GM15510 (cell line): ENCODE measurements around the gene FCHO1.

ENCODE experiments used
- POLR2A ChIP-seq: IDR thresholded peaks from 3 replicates; pipeline ENCODE4 v1.6.1; 2011; ENCODE audit warnings: borderline replicate concordance; ENCODE audit not compliant: insufficient read length; ENCODE audit errors: extremely low read depth

Gene FCHO1

DNA sequence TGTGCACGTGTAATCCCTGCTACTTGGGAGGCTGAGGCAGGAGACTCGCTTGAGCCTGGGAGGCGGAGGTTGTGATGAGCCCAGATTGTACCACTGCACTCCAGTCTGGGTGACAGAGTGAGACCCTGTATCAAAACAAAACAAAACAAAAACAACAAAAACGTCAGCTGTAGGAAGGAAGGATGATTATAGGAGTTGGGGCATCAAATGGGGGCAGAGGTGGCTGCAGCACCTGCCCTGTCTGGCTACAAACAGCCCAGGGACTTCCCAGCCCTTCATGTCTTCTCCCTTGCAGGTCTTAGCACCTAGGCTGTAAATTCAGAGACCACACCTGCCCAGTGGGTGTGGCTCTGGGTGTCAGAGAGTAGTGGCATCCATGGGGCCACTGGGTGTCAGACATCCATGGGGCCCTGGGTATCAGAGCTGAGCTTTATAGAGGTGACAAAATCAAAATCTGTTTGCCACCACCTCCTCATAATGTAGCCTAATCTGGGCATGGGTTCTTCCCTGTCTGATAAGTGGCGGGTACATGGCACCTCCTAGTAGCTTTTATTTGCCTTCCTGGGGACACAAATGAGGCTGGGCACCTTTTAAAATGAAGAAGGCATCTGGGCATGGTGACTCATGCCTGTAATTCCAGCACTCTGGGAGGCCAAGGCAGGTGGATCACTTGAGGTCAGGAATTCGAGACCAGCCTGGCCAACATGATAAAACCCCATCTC is 38.9 kb downstream of the FCHO1 start:
- TF ChIP-seq POLR2A: no peak

DNA sequence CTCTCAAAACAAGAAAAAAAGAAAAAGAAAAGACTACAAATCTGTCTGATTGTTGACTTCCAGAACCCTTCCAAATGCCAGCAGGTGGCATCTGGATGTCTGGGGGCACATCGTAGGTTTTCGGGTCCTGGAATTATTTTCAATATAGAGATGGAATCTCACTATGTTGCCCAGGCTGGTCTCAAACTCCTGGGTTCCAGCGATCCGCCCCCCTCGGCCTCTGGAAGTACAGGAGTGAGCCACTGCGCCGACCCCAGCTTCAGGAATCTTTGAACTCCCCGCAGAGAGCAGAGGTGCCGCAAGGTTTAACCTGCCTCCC is 43.1 kb downstream of the FCHO1 start:
- TF ChIP-seq POLR2A: no peak

DNA sequence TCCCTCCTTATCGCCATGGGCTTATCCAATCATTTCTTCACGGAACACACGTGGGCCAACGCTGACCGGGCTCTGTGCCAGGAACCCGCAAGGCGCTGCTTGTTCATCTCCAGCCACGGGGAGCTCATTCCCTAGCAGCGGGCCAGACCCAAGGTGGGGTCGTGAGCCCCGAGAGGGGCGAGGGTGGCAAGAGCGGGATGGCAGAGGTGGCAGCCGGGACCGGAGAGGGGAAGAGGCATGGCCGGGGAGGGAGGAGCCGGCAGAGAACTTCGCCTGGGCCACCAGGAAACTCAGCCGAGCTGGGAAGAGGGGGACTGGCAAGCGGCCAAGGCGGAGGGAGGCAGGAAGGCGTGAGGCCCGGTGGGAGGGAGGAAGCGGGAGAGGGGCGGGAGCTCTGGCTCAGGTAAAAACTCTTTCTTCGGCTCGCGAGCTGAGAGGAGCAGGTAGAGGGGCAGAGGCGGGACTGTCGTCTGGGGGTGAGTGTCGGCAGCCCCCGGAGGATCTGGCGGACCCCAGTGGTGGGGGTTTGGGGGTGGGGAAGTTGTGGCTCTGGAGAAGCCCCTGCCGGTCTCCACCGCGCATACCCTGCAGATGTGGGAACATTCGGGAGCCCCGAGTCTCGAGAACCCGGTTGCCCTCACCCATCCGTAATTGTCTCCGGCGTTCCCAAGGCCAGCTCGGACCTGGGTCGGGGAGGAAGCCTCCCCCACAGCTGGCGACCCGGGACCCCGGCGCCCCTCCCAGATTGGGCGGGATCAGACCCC is 43.6 kb downstream of the FCHO1 start, which contains the start of gene B3GNT3:
B3GNT3 (plus strand) TSS at position 408 of the 764 bp plus-strand sequence. CDS start 12,670 bp downstream, outside the sequence.
- TF ChIP-seq POLR2A: no peak

DNA sequence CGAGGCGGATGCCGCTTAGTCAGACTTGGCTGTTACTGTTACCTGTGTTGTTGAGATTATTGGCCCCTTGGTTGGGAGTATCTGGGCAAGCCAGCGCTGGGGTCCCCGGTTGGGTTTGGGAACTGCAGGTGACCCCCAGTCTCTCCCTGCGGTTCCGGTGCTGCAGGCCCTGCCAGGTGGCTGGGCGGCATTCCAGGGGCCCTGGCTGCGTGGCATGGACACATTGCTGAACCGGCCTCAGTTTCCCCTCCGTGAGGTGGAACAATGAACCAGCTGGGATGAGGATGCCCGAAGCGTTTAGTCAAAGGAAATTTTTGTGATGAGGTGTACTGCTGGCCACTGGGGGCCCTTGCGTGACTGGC is 44.2 kb downstream of the FCHO1 start:
- no peak for TF ChIP-seq POLR2A

DNA sequence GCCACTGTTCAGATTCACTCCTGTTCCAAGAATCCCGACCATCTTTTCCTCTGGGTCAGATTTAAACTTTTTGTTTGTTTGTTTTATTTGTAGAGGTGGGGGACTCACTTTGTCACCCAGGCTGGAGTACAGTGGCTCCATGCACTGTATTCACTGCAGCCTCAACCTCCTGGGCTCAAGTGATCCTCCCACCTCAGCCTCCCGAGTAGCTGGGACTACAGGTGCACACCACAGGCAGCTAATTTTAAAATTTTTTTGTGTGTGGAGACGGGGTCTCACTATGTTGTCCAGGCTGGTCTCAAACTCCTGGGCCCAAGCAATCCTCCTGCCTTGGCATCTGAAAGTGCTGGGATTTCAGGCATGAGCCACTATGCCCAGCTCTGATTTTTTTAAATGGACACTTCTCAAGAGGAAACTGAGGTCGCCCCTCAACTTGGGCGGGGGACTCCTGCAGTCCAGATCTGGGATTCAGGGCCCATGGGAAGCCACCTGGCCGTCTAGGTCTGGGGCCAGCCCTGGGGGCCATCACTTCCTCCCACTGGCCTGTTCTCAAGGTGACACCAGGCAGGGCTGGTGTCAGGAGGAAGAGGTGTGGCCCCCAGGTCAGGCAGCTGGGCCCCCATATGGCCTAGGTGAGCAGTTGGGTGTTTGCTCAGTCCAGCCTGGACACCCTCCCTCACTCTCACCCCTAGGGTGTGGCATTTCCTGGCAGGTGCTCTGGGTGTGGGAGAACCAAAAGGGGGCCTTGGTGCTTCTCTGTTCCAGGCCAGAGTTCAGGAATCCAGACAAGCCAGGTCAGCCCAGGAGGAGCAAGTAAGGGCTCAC is 44.9 kb downstream of the FCHO1 start:
- TF ChIP-seq POLR2A: no peak

DNA sequence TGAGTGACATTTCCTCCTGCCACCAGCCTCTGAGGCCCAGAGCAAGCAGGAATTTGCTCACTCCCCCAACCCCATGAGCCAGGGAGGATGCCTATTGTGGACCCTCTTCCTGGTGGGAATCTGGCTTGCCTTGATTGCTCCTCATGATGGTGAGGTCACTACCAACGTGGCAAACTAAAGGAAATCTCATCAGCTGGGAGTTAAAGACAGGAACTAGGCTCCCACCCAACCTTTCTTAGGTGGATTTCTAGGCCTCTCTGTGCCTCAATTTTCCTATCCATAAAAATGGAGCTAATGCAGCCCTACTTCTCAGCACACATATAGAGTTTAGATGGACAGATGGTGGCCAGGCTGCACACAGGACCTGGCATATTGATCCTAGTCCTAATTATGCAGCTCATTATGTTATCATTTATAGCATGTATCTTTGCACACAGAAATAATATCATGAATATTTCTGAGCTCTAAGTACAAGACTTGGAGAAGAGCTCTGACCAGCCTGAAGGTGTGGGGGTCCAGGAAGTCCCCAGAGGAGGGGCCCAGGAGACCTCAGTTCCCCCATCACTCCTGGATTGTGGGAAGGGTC is 45.7 kb downstream of the FCHO1 start:
- no peak for TF ChIP-seq POLR2A

DNA sequence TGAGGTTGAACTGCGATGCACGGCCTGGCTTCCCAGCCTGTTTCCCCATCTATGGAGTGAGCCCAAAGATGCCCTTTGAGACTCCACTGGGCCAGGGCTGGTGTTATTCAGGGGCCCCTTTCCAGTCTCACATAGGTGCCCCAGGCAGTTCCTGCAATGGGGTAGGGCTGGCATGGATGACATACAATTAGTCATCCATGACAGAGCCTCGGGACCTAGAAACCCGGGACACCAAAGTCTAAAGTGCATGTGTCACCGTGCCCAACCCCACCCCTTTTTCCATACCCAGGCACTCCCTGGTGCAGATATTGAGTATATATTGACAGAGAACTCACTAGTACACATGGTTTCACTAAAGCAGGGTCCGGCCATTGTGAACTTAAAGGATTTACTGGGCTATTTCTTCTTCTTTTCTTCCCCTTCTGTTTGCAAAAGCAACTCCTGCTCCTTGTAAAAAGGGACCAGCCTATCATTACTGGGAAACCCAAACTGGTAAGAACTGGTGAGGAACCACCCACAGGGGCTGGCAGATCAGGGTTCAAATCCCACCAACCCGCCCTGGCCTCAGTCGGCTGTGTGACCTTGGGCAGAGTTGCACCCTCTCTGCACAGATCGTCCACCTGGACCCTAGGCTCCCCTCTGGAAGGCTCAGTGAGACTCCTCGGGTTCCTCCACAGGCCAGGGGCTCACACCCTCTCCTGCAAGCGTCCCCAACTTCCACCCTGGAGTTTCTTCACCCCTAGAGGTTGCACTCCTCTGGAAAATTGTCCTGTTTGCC is 46.3 kb downstream of the FCHO1 start:
- TF ChIP-seq POLR2A: no peak

DNA sequence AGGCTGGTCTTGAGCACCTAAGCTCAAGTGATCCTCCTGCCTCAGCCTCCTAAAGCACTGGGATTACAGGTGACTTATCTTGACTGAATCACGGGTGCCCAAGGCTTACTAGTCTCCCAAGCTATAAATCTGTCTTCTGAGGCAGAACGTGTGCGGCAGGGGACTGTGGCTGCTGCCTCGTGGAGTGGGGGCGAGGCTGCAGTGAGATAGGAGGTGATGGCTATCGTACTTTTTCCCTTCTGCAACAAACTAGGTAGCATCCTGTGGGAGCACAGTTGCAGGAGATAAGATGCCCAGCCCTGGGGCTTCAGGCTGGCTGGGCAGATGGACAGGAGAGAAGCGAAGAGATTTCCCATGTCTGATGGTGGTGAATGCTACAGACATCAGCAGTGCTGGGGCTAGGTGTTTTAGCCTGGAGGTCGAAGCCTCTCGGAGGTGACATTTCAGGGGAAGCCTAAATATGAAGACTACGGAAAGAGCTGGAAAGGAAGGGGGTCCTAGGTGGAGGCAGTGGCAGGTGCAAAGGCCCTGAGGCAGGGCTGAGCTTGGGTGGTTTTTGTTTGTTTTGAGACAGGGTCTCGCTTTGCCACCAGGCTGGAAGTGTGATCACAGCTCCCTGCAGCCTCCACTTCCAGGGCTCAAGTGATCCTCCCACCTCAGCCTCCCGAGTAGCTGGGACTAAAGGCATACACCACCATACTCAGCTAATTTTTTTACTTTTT is 51.0 kb downstream of the FCHO1 start:
- no peak for TF ChIP-seq POLR2A

DNA sequence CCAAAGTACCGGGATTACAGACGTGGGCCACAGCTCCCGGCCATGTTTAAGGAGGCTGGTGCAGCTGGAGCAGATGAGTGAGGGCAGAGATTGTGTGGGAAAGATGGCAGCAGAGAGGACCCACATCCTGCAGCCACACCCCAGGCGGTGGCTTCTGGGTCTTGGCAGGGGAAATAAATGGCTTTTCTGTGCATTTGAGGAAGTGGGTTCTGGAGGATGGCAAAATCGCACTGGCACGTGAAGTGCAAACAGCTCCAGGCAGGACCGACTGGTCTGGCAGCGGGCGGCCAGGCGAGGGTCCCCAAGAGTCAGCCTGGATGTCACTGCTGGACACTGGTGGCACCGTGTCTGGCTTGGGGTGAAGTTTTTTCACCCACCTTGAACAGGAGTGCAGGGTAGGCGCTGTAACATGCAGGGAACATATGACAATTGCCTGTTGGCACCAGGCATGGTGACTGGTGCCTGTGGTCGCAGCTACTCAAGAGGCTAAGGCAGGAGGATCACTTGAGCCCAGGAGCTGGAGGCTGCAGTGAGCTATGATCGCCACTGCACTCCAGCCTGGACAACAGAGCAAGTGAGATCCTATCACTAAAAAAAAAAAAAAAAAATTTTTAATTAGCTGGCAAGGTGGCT is 52.1 kb downstream of the FCHO1 start:
- no peak for TF ChIP-seq POLR2A

DNA sequence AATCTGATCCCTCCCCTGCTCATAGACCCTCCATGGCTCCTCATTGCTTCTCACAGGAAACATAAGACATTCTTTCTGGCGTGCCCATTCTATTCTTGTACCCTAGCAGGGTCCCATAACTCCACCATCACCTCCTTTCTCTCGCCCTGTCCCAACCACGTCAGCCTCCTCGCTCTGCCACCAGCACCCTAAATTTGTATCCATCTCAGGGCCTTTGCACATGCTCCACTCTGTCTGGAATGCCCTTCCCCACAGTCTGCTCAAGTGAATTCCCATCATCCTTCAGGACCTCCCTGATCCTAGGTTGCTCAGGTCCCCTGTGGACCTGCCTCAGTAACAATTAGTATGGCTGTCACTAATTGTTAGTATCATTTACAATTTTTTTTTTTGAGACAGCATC is 54.1 kb downstream of the FCHO1 start:
- no peak for TF ChIP-seq POLR2A

DNA sequence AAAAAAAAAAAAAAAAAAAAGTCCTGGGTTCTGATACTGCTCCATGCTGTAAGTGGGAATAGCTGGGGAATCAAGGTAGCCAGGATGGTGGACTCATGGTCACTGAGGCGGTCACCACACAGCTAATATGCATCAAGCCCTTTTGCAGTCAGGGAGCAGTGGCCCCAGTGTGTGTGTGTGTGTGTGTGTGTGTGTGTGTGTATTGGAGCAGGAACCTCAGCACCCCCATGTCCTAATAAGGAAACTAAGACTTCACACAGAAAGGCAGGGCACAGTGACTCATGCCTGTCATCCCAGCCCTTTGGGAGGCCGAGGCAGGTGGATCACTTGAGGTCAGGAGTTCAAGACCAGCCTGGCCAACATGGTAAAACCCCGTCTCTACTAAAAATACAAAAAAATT is 55.7 kb downstream of the FCHO1 start:
- TF ChIP-seq POLR2A: no peak

DNA sequence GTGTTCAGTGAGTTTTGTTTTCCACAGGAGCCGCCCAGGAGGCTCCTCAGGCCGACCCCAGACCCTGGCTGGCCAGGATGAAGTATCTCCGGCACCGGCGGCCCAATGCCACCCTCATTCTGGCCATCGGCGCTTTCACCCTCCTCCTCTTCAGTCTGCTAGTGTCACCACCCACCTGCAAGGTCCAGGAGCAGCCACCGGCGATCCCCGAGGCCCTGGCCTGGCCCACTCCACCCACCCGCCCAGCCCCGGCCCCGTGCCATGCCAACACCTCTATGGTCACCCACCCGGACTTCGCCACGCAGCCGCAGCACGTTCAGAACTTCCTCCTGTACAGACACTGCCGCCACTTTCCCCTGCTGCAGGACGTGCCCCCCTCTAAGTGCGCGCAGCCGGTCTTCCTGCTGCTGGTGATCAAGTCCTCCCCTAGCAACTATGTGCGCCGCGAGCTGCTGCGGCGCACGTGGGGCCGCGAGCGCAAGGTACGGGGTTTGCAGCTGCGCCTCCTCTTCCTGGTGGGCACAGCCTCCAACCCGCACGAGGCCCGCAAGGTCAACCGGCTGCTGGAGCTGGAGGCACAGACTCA is 56.5 kb downstream of the FCHO1 start:
- no peak for TF ChIP-seq POLR2A

DNA sequence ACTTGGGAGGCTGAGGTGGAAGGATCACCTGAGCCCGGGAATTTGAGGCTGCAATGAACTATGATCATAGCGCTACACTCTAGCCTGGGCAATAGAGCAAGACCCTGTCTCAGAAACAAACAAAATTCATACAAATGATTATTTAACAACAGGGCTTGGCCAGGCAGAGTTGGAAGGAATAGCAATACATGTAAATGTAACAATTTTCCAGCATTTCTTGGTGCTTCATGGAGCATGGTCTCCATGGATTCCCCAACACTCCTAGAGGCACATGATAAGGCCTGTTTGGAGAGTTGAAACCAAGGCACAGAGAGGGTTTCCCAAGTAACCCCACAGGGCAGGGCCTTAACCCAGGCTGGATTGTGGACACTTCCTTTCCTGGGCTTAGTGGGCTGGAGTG is 59.8 kb downstream of the FCHO1 start:
- TF ChIP-seq POLR2A: no peak

DNA sequence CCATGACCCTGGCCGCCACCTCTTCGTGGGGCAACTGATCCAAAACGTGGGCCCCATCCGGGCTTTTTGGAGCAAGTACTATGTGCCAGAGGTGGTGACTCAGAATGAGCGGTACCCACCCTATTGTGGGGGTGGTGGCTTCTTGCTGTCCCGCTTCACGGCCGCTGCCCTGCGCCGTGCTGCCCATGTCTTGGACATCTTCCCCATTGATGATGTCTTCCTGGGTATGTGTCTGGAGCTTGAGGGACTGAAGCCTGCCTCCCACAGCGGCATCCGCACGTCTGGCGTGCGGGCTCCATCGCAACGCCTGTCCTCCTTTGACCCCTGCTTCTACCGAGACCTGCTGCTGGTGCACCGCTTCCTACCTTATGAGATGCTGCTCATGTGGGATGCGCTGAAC is 60.4 kb downstream of the FCHO1 start:
- no peak for TF ChIP-seq POLR2A

DNA sequence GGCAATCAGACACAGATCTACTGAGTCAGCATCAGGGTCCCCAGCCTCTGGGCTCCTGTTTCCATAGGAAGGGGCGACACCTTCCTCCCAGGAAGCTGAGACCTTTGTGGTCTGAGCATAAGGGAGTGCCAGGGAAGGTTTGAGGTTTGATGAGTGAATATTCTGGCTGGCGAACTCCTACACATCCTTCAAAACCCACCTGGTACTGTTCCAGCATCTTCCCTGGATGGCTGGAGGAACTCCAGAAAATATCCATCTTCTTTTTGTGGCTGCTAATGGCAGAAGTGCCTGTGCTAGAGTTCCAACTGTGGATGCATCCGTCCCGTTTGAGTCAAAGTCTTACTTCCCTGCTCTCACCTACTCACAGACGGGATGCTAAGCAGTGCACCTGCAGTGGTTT is 60.8 kb downstream of the FCHO1 start:
- TF ChIP-seq POLR2A: no peak
